OCI-LY3 (cell line): ENCODE measurements around the gene BROX.

Source experiments
- CTCF ChIP-seq: fragments of 200-600, 300-600 bp; sonication (generic); IDR thresholded peaks from 2 replicates; pipeline ENCODE4 v1.5.1; 2014; ENCODE audit warnings: antibody characterized with exemption, low read length, low read depth
- EZH2phosphoT487 ChIP-seq: fragments of 200-600 bp; shearing (Covaris generic); IDR thresholded peaks from 2 replicates; pipeline ENCODE4 v1.6.1; 2018; ENCODE audit warnings: antibody characterized with exemption, mixed run types, low read depth

- no peak for TF ChIP-seq CTCF
- no peak for TF ChIP-seq EZH2phosphoT487
Observed at GRCh38 chr1:222757646-222758268, 45.4 kb downstream of the BROX start.
